GM12892 (cell line): ENCODE measurements around the gene PSMD11.

Source experiments
- POLR2A ChIP-seq: IDR thresholded peaks from 2 replicates; pipeline ENCODE4 v1.6.1; 2011; ENCODE audit warnings: low read depth, low read length, control low read depth
- POLR2AphosphoS5 ChIP-seq: IDR thresholded peaks from 2 replicates; pipeline ENCODE4 v1.6.1; 2011; ENCODE audit warnings: low read depth, low read length, control low read depth
- TAF1 ChIP-seq: IDR thresholded peaks from 2 replicates; pipeline ENCODE4 v1.6.1; 2011; ENCODE audit warnings: low read depth, mild to moderate bottlenecking, control low read depth, low read length, borderline replicate concordance

GRCh38 chr17:32528825-32529224 is 84.5 kb downstream of the PSMD11 start:
- TF ChIP-seq POLR2A: no peak
- no peak for TF ChIP-seq TAF1
- no peak for TF ChIP-seq POLR2AphosphoS5
